Pancreas (tissue), 10 donors: ENCODE data around the gene KIT. TPM values are rescaled to one million over a fixed set of nuclear protein-coding genes. Genes with fewer than 3 reads are reported as not detected.

Source experiments
- ATAC-seq, 4 donors: fragments of 200-7000 bp; cut with Tn5 transposase; one replicate each; pipeline versions ENCODE4 v1.8.0 to v1.9.1; 2020; ENCODE audit warnings: mild to moderate bottlenecking in 4 of 4, moderate library complexity in 4 of 4
- DNase-seq, 6 donors: peaks; one replicate each; pipeline ENCODE4 v3.0.0-alpha.2; 2020
- FAIRE-seq: peaks from 2 replicates; lab custom pipeline; 2012; peaks lifted over from hg19 to GRCh38; lab: Jason Lieb, UNC
- H3K27ac ChIP-seq, 4 donors: fragments of 200-600 bp; sonication (generic); 1 replicate in 3 of 4; 2 replicates in 1 of 4; pipeline versions ENCODE4 v1.5.0 to v1.8.0; 2020
- H3K27me3 ChIP-seq, 4 donors: fragments of 200-600 bp; one replicate each; pipeline ENCODE4 v1.8.0; 2021
- H3K36me3 ChIP-seq, 3 donors: fragments of 200-600 bp; sonication (generic) in 1 of 3; one replicate each; pipeline versions ENCODE4 v1.5.0 to v1.8.0; 2020 to 2021
- H3K4me1 ChIP-seq, 3 donors: fragments of 200-600 bp; one replicate each; pipeline ENCODE4 v1.8.0; 2021
- H3K4me3 ChIP-seq, 4 donors: fragments of 200-600 bp; sonication (generic) in 2 of 4; one replicate each; pipeline versions ENCODE4 v1.5.0 to v1.8.0; 2020 to 2021
- H3K9me3 ChIP-seq, 4 donors: fragments of 200-600 bp; one replicate each; pipeline ENCODE4 v1.8.0; 2021
- CTCF ChIP-seq, 4 donors: fragments of 200-600 bp; sonication (generic) in 3 of 4; IDR thresholded peaks; one replicate each; pipeline versions ENCODE4 v1.5.0 to v1.8.0; 2021; ENCODE audit warnings: antibody characterized with exemption in 4 of 4
- WGBS, 2 donors: extraction: QIAGEN DNeasy Blood & Tissue Kit; methylation state at CpG; one replicate each; pipeline ENCODE4 v1.1.7; 2013; 5-methylcytosine and 5-hydroxymethylcytosine counted together
- intact Hi-C, 3 donors: fragments of 100-400 bp; cut with DNase I; formaldehyde crosslinking; loops; one replicate each; pipeline versions ENCODE4 v1.11.1 to v1.14.2; 2022
- polyA plus RNA-seq, 2 donors: library from polyadenylated mRNA; stranded (reverse); fragments of 200-250 nt; gene quantifications; one replicate each; pipeline ENCODE4 v1.2.3, GENCODE V29; 2013
- total RNA-seq, 6 donors: library from RNA; stranded (reverse); fragmentation: NEBNext Ultra II Directional in 4 of 6; extraction: Animal tissue kit (Norgen Biotek cat#: 25700) in 4 of 6; gene quantifications; one replicate each; pipeline versions ENCODE4 v1.2.1 to v1.2.4, GENCODE V29; 2021 to 2023
- donor health status: healthy with polysubstance abuse.
- donor health status: DM: no; HTN: no; CAD: no; lungs with moderate emphysema.
- donor health status: DM: no; HTN: no; CAD: no.
- donor health status: control.
- donor health status: control.
- donor health status: Bipolar disorder and iron deficiency.
- donor health status: DM: yes; HTN: yes; CAD: no.
- donor health status: DM: no; HTN: no; CAD: no.
- donor health status: DM: no; HTN: no; CAD: no.
- donor health status: DM: yes; HTN: yes; CAD: no.

KIT gene
- total and polyA plus RNA-seq, 8 donors, result 0.23 to 4.0 (median 1.4) TPM

- Histone ChIP-seq H3K27ac (no peak overlapping the region), H3K4me1 (no peaks in the 10 kb centered on the region), H3K9me3 (no peaks in the 10 kb centered on the region), H3K27me3 (no peaks in the 10 kb centered on the region), H3K4me3 (no peak overlapping the region), H3K36me3 (no peaks in the 10 kb centered on the region)
- DNase-seq (no peak), ATAC-seq (no peak), FAIRE-seq (no peak)
- WGBS, 2 donors, result 38 to 57% methylated on average over 1 of the region's 1 CpG
- intact Hi-C loops, result no loop called here
- no peak for TF ChIP-seq CTCF (IDR thresholded peaks at IDR 0.05)
These were observed 71.5 kb downstream of the KIT start for GRCh38 chr4:54729256-54729655.

DNA sequence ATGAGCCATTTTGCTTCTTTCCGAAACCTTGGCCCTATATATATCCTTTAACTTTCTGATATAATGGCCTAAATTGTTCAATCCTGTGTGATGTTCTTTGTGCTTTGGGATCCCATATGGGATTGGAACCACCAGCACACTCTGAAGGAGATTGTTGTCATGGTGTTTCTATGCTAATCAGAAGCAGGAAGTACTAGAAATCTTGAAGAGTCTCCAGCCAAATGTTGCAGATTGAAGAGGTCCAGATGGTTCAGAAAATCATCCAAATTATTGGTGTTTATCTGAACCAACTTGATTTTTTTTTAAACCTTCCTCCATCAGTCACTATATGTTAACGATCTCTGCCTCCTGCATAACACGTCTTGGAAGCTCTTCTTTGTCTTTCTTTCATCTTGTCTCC is 72.8 kb downstream of the KIT start:
- ATAC-seq (no peak), DNase-seq (no peak), FAIRE-seq (no peak)
- TF ChIP-seq CTCF (IDR thresholded peaks at IDR 0.05), result no peak
- Histone ChIP-seq H3K36me3 (no peaks in the 10 kb centered on the region), H3K9me3 (no peaks in the 10 kb centered on the region), H3K27ac (no peak overlapping the region), H3K4me1 (no peaks in the 10 kb centered on the region), H3K27me3 (no peaks in the 10 kb centered on the region), H3K4me3 (no peak overlapping the region)
- intact Hi-C loops, result no loop called here
- 69 to 80% methylated on average over 3 of the region's 3 CpGs for WGBS, 2 donors

- no peak for FAIRE-seq
- TF ChIP-seq CTCF (IDR thresholded peaks at IDR 0.05), result no peak
These were observed 73.8 kb downstream of the KIT start for GRCh38 chr4:54731552-54731951.

GRCh38 chr4:54731976-54732375 is 74.2 kb downstream of the KIT start:
- no peak overlapping the region for H3K4me3 ChIP-seq
- no peak for ATAC-seq
- H3K4me1 ChIP-seq, result no peaks in the 10 kb centered on the region
- no peak overlapping the region for H3K27ac ChIP-seq
- FAIRE-seq, result no peak
- no peak for DNase-seq
- 64 to 75% methylated on average over 1 of the region's 1 CpG for WGBS, 2 donors
- H3K27me3 ChIP-seq, result no peaks in the 10 kb centered on the region
- no peak for TF ChIP-seq CTCF (IDR thresholded peaks at IDR 0.05)
- H3K9me3 ChIP-seq, result no peaks in the 10 kb centered on the region
- intact Hi-C loops, result no loop called here
- H3K36me3 ChIP-seq, result no peaks in the 10 kb centered on the region

More at GRCh38 chr4:54731552-54731951, 73.8 kb downstream of the KIT start:
- no peaks in the 10 kb centered on the region for H3K9me3 ChIP-seq
- 55 to 65% methylated on average over 3 of the region's 3 CpGs for WGBS, 2 donors
- H3K4me1 ChIP-seq, result no peaks in the 10 kb centered on the region
- no peak overlapping the region for H3K27ac ChIP-seq
- DNase-seq, result no peak
- H3K36me3 ChIP-seq, result no peaks in the 10 kb centered on the region
- H3K27me3 ChIP-seq, result no peaks in the 10 kb centered on the region
- H3K4me3 ChIP-seq, result no peak overlapping the region
- intact Hi-C loops, result no loop called here
- ATAC-seq, result peak in 1 of 4 donors; percentile 33

DNA sequence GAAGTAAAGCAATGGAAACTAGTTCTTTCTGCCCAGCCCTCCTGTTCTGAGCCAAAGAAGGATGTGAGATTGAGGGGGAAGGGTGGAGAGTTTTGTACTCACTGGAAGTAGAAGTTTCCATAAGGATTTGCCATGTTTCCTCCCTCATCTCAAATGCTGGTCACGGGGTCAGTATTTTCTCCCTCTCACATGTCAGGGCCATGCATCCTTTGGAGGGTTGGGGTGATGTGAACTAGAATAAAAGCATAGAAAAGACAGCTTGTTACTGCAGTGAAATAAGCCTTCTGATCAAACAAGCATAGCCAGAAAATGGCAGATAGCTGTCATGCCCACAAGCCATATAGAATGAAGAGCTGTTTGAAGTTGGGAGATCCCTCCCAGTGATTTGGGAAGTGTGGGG is 79.7 kb downstream of the KIT start:
- no peak overlapping the region for H3K27ac ChIP-seq
- no peaks in the 10 kb centered on the region for H3K27me3 ChIP-seq
- ATAC-seq, result no peak
- H3K4me3 ChIP-seq, result no peak overlapping the region
- no peak for FAIRE-seq
- WGBS, 2 donors, result 52 to 70% methylated on average over 1 of the region's 1 CpG
- no peaks in the 10 kb centered on the region for H3K4me1 ChIP-seq
- intact Hi-C loops, result no loop called here
- TF ChIP-seq CTCF (IDR thresholded peaks at IDR 0.05), result no peak
- no peaks in the 10 kb centered on the region for H3K36me3 ChIP-seq
- no peaks in the 10 kb centered on the region for H3K9me3 ChIP-seq
- DNase-seq, result no peak
